ENCODE data around the gene SEMA6B.

Gene SEMA6B

DNA sequence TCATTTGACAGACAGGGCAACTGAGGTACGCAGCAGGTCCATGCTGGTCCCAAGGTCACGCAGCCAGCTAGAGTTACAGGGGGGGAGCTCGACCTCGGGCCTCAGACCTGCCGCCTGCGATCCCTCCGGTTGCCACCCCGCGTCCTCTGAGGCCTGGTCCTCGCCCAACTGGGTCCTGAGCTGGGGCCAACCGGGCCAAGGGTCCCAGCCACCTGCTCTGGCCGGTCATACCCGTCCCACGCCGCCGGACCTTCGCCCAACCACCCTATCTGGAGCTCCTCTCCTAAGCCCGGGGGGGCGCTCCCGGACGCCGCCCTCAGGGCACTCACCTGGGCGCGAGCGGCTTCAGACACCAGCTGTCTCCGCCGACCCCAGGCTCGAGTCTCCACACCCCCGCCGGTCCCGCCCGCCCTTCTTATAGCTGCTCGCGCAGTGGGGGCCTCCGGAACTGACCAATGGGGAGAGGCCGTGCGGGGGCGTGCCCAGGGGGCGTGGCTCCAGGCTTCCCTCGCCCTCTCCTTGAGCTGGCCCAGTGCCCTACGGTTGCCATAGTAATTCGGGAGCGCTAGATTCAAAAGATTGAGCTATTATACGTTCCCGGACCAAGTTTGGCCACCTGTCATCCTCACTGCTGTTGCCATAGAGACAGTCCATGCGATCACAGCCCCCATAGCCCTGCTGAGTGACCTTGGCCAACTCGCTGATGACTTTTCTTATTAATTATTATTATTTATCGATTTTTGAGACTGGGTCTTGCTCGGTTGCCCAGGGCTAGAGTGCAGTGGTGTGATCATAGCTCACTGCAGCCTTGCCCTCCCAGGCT is 24.4 kb downstream of the SEMA6B start, which contains the start of gene PLIN5:
PLIN5 (minus strand) TSS at position 389 of the 823 bp plus-strand sequence. CDS start 1,150 bp downstream, outside the sequence.
- peak within 1 kb of the TSS; percentile 2; the same call in 1 of the 2 replicates for H3K4me3 ChIP-seq (ENCODE audit: low read length)
- H3K4me2 ChIP-seq (ENCODE audit: low read length): peak within 1 kb of the TSS; percentile 1
- TF ChIP-seq EZH2phosphoT487 (IDR thresholded peaks at IDR 0.05; ENCODE audit: borderline replicate concordance, low read length): no peak
- TF ChIP-seq CTCF (IDR thresholded peaks at IDR 0.05; ENCODE audit: low read depth, low read length, poor library complexity, severe bottlenecking): peak; percentile 17
- H3K9me3 ChIP-seq (ENCODE audit: control insufficient read depth, insufficient read depth, low read length): no peaks in the 10 kb centered on the region
- no peak within 1 kb of the TSS for H3K27ac ChIP-seq (ENCODE audit: low read depth, low read length)
- H3K27me3 ChIP-seq (ENCODE audit: control insufficient read depth, low read length): 0 out of 2 replicates have a peak, but pooled peaks cover 2% of the 10 kb centered on the region
- H3K79me2 ChIP-seq (ENCODE audit: control insufficient read depth, low read length): no peaks in the 10 kb centered on the region
- peaks cover 18% of the 10 kb centered on the region for H3K4me1 ChIP-seq (ENCODE audit: control insufficient read depth, low read length)
- no peaks in the 10 kb centered on the region for H3K36me3 ChIP-seq (ENCODE audit: control insufficient read depth, low read length)
- no peaks in the 10 kb centered on the region for H3K9me2 ChIP-seq (replicated peaks; ENCODE audit: control insufficient read depth, low read length)
- H3F3A ChIP-seq (ENCODE audit: control insufficient read depth, insufficient read depth): no peaks in the 10 kb centered on the region
- H4K20me1 ChIP-seq (ENCODE audit: control insufficient read depth, insufficient read depth, low read depth, low read length): no peaks in the 10 kb centered on the region

- peaks cover 12% of the 10 kb centered on the region for H3K4me1 ChIP-seq (ENCODE audit: control insufficient read depth, low read length)
- TF ChIP-seq EZH2phosphoT487 (IDR thresholded peaks at IDR 0.05; ENCODE audit: borderline replicate concordance, low read length): no peak
- no peak for TF ChIP-seq CTCF (IDR thresholded peaks at IDR 0.05; ENCODE audit: low read depth, low read length, poor library complexity, severe bottlenecking)
Measured at GRCh38 chr19:4533835-4534424, 25.6 kb downstream of the SEMA6B start.

GRCh38 chr19:4533334-4533733 is 26.1 kb downstream of the SEMA6B start:
- Histone ChIP-seq H3K36me3 (ENCODE audit: control insufficient read depth, low read length) (no peaks in the 10 kb centered on the region), H3K27ac (ENCODE audit: low read depth, low read length) (no peak overlapping the region), H3K4me3 (ENCODE audit: low read length) (no peak overlapping the region), H3K9me2 (replicated peaks; ENCODE audit: control insufficient read depth, low read length) (no peaks in the 10 kb centered on the region), H3K27me3 (ENCODE audit: control insufficient read depth, low read length) (0 out of 2 replicates have a peak, but pooled peaks cover 2% of the 10 kb centered on the region), H3F3A (ENCODE audit: control insufficient read depth, insufficient read depth) (no peaks in the 10 kb centered on the region), H3K4me1 (ENCODE audit: control insufficient read depth, low read length) (peaks cover 12% of the 10 kb centered on the region), H3K4me2 (ENCODE audit: low read length) (no peak overlapping the region), H4K20me1 (ENCODE audit: control insufficient read depth, insufficient read depth, low read depth, low read length) (no peaks in the 10 kb centered on the region), H3K9me3 (ENCODE audit: control insufficient read depth, insufficient read depth, low read length) (no peaks in the 10 kb centered on the region), H3K79me2 (ENCODE audit: control insufficient read depth, low read length) (no peaks in the 10 kb centered on the region)
- no peak for TF ChIP-seq EZH2phosphoT487 (IDR thresholded peaks at IDR 0.05; ENCODE audit: borderline replicate concordance, low read length)
- no peak for TF ChIP-seq CTCF (IDR thresholded peaks at IDR 0.05; ENCODE audit: low read depth, low read length, poor library complexity, severe bottlenecking)

More at GRCh38 chr19:4533835-4534424, 25.6 kb downstream of the SEMA6B start:
- no peaks in the 10 kb centered on the region for H3K79me2 ChIP-seq (ENCODE audit: control insufficient read depth, low read length)
- no peaks in the 10 kb centered on the region for H3K9me2 ChIP-seq (replicated peaks; ENCODE audit: control insufficient read depth, low read length)
- H3K27me3 ChIP-seq (ENCODE audit: control insufficient read depth, low read length): 0 out of 2 replicates have a peak, but pooled peaks cover 2% of the 10 kb centered on the region
- no peak overlapping the region for H3K4me2 ChIP-seq (ENCODE audit: low read length)
- H3K27ac ChIP-seq (ENCODE audit: low read depth, low read length): no peak overlapping the region
- H3K36me3 ChIP-seq (ENCODE audit: control insufficient read depth, low read length): no peaks in the 10 kb centered on the region
- no peaks in the 10 kb centered on the region for H4K20me1 ChIP-seq (ENCODE audit: control insufficient read depth, insufficient read depth, low read depth, low read length)
- no peaks in the 10 kb centered on the region for H3F3A ChIP-seq (ENCODE audit: control insufficient read depth, insufficient read depth)
- no peak overlapping the region for H3K4me3 ChIP-seq (ENCODE audit: low read length)
- no peaks in the 10 kb centered on the region for H3K9me3 ChIP-seq (ENCODE audit: control insufficient read depth, insufficient read depth, low read length)

Data from DOHH2 (cell line).